Activated B cell treated with CpG ODN at 0.5 μM for 24 hours (primary cell): ENCODE results near the gene ITGBL1. TPM values are rescaled to one million over a fixed set of nuclear protein-coding genes. Genes with fewer than 3 reads are reported as not detected.

ENCODE experiments used
- ATAC-seq: fragments of 200-7000 bp; cut with Tn5 transposase; one replicate; pipeline ENCODE4 v1.10.0; 2021; ENCODE audit warnings: low read depth, mild to moderate bottlenecking, moderate library complexity
- CTCF ChIA-PET: fragments of 350-600 bp; sonication (Branson Sonifier 250); formaldehyde crosslinking; loops from one replicate; lab custom pipeline; 2021; ENCODE audit warnings: antibody characterized with exemption; lab: Charles Lee
- POLR2A ChIA-PET: fragments of 350-600 bp; sonication (Branson Sonifier 250); formaldehyde crosslinking; loops from one replicate; lab custom pipeline; 2021; ENCODE audit warnings: antibody characterized with exemption; lab: Charles Lee
- DNase-seq: peaks from one replicate; pipeline ENCODE4 v3.0.0; 2022
- H3K27ac Mint-ChIP-seq: one replicate; pipeline ENCODE4 v1.8.0; 2020; ENCODE audit warnings: mixed read lengths
- H3K27me3 Mint-ChIP-seq: one replicate; pipeline ENCODE4 v1.8.0; 2021; ENCODE audit warnings: mixed read lengths
- H3K36me3 Mint-ChIP-seq: one replicate; pipeline ENCODE4 v1.8.0; 2021; ENCODE audit warnings: low read depth, mixed read lengths
- H3K4me1 Mint-ChIP-seq: one replicate; pipeline ENCODE4 v1.8.0; 2021; ENCODE audit warnings: mixed read lengths
- H3K4me3 Mint-ChIP-seq: one replicate; pipeline ENCODE4 v1.8.0; 2020; ENCODE audit warnings: mild to moderate bottlenecking, mixed read lengths
- H3K9me3 Mint-ChIP-seq: one replicate; pipeline ENCODE4 v1.8.0; 2020; ENCODE audit warnings: mixed read lengths
- intact Hi-C: fragments of 100-400 bp; cut with micrococcal nuclease; formaldehyde crosslinking; loops from one replicate; pipeline ENCODE4 v1.15.1; 2024
- total RNA-seq: library from RNA; stranded (reverse); gene quantifications from 2 replicates; pipeline ENCODE4 v1.2.3, GENCODE V29; 2022
- TF ChIP-seq, protein P1 (sequence below): fragments of 200-600 bp; IDR thresholded peaks from one replicate; pipeline ENCODE4 v1.8.0; 2022; ENCODE audit warnings: antibody characterized with exemption, mild to moderate bottlenecking

ITGBL1 gene
- total RNA-seq, 1 donor from 2014 or later: not detected

- no peak for ATAC-seq
- H3K36me3 Mint-ChIP-seq: no peaks in the 10 kb centered on the region
- no peak overlapping the region for H3K4me3 Mint-ChIP-seq
- no peak overlapping the region for H3K27ac Mint-ChIP-seq
- TF ChIP-seq, protein P1, sequence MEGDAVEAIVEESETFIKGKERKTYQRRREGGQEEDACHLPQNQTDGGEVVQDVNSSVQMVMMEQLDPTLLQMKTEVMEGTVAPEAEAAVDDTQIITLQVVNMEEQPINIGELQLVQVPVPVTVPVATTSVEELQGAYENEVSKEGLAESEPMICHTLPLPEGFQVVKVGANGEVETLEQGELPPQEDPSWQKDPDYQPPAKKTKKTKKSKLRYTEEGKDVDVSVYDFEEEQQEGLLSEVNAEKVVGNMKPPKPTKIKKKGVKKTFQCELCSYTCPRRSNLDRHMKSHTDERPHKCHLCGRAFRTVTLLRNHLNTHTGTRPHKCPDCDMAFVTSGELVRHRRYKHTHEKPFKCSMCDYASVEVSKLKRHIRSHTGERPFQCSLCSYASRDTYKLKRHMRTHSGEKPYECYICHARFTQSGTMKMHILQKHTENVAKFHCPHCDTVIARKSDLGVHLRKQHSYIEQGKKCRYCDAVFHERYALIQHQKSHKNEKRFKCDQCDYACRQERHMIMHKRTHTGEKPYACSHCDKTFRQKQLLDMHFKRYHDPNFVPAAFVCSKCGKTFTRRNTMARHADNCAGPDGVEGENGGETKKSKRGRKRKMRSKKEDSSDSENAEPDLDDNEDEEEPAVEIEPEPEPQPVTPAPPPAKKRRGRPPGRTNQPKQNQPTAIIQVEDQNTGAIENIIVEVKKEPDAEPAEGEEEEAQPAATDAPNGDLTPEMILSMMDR: no peak
- H3K9me3 Mint-ChIP-seq: no peaks in the 10 kb centered on the region
- H3K27me3 Mint-ChIP-seq: peaks cover 8% of the 10 kb centered on the region
- ChIA-PET CTCF (no interaction called here), POLR2A (no interaction called here)
- intact Hi-C loops: no loop called here
- peaks cover 4% of the 10 kb centered on the region for H3K4me1 Mint-ChIP-seq
- DNase-seq: no peak
Observed at GRCh38 chr13:101453784-101454201, 1.3 kb downstream of the ITGBL1 start.

- ATAC-seq: no peak
- no peaks in the 10 kb centered on the region for H3K36me3 Mint-ChIP-seq
- H3K27ac Mint-ChIP-seq: no peak overlapping the region
- ChIA-PET POLR2A (no interaction called here), CTCF (no interaction called here)
- H3K4me1 Mint-ChIP-seq: peaks cover 4% of the 10 kb centered on the region
- TF ChIP-seq, protein P1: no peak
- H3K4me3 Mint-ChIP-seq: no peak overlapping the region
- intact Hi-C loops: no loop called here
- peaks cover 8% of the 10 kb centered on the region for H3K27me3 Mint-ChIP-seq
- DNase-seq: no peak
- no peaks in the 10 kb centered on the region for H3K9me3 Mint-ChIP-seq
Observed at GRCh38 chr13:101454767-101455166, 2.3 kb downstream of the ITGBL1 start.

- H3K4me1 Mint-ChIP-seq: peaks cover 4% of the 10 kb centered on the region
- POLR2A ChIA-PET: no interaction called here
- H3K27me3 Mint-ChIP-seq: peaks cover 8% of the 10 kb centered on the region
- CTCF ChIA-PET: no interaction called here
- H3K4me3 Mint-ChIP-seq: no peak overlapping the region
- intact Hi-C loops: no loop called here
- H3K9me3 Mint-ChIP-seq: peaks cover 4% of the 10 kb centered on the region
- no peak for ATAC-seq
- no peak for DNase-seq
- no peak overlapping the region for H3K27ac Mint-ChIP-seq
- TF ChIP-seq, protein P1: no peak
- no peaks in the 10 kb centered on the region for H3K36me3 Mint-ChIP-seq
Observed at GRCh38 chr13:101455863-101456262, 3.4 kb downstream of the ITGBL1 start.

- ATAC-seq (no peak), DNase-seq (no peak)
- H3K9me3 Mint-ChIP-seq: peaks cover 4% of the 10 kb centered on the region
- TF ChIP-seq, protein P1: no peak
- H3K27ac Mint-ChIP-seq: no peak overlapping the region
- ChIA-PET CTCF (interaction anchor here (0.6 kb wide), 1 partner anchor 756 kb away, joined by 3 read pairs; no protein-coding TSS in a partner anchor), POLR2A (no interaction called here)
- H3K4me1 Mint-ChIP-seq: peaks cover 4% of the 10 kb centered on the region
- peaks cover 8% of the 10 kb centered on the region for H3K27me3 Mint-ChIP-seq
- H3K36me3 Mint-ChIP-seq: no peaks in the 10 kb centered on the region
- H3K4me3 Mint-ChIP-seq: no peak overlapping the region
- intact Hi-C loops: no loop called here
Observed at GRCh38 chr13:101457176-101457575, 4.7 kb downstream of the ITGBL1 start.

GRCh38 chr13:101465877-101466276, 13.4 kb downstream of the ITGBL1 start:
- H3K27me3 Mint-ChIP-seq: no peaks in the 10 kb centered on the region
- H3K27ac Mint-ChIP-seq: no peak overlapping the region
- H3K4me3 Mint-ChIP-seq: no peak overlapping the region
- ChIA-PET POLR2A (no interaction called here), CTCF (no interaction called here)
- ATAC-seq (no peak), DNase-seq (no peak)
- H3K9me3 Mint-ChIP-seq: no peaks in the 10 kb centered on the region
- no peaks in the 10 kb centered on the region for H3K36me3 Mint-ChIP-seq
- intact Hi-C loops: no loop called here
- TF ChIP-seq, protein P1: no peak
- no peaks in the 10 kb centered on the region for H3K4me1 Mint-ChIP-seq
